Brain microvascular endothelial cell (primary cell): ENCODE data around the gene NAPB.

Experiments
- DNase-seq: peaks from one replicate; pipeline ENCODE4 v3.0.0-alpha.2; 2020
- H3K27ac ChIP-seq: fragments of 250-450 bp; sonication (Bioruptor Pico); 2 replicates; pipeline ENCODE4 v1.5.1; 2020; ENCODE audit warnings: mild to moderate bottlenecking, moderate library complexity
- H3K27me3 ChIP-seq: fragments of 250-450 bp; sonication (Bioruptor Pico); replicated peaks from 2 replicates; pipeline ENCODE4 v1.5.1; 2020; ENCODE audit warnings: mild to moderate bottlenecking
- H3K36me3 ChIP-seq: fragments of 250-450 bp; sonication (Bioruptor Pico); replicated peaks from 2 replicates; pipeline ENCODE4 v1.5.1; 2020; ENCODE audit warnings: mild to moderate bottlenecking
- H3K4me3 ChIP-seq: 2 replicates; pipeline ENCODE4 v1.5.1; 2011; ENCODE audit warnings: low read depth, mild to moderate bottlenecking, control low read depth, low read length, moderate library complexity
- in situ Hi-C: cut with HindIII; loops from 2 replicates; pipeline ENCODE4 v1.10.0; 2017; ENCODE audit warnings: low sequenced_read_pairs, low pct_ligation_motif_present
- TF ChIP-seq, protein P1 (sequence below): IDR thresholded peaks from 2 replicates; pipeline ENCODE4 v1.5.1; 2011; ENCODE audit warnings: low read depth, mild to moderate bottlenecking, moderate library complexity, low read length, control low read depth, inconsistent platforms; ENCODE audit errors: missing control alignments

NAPB gene

DNA sequence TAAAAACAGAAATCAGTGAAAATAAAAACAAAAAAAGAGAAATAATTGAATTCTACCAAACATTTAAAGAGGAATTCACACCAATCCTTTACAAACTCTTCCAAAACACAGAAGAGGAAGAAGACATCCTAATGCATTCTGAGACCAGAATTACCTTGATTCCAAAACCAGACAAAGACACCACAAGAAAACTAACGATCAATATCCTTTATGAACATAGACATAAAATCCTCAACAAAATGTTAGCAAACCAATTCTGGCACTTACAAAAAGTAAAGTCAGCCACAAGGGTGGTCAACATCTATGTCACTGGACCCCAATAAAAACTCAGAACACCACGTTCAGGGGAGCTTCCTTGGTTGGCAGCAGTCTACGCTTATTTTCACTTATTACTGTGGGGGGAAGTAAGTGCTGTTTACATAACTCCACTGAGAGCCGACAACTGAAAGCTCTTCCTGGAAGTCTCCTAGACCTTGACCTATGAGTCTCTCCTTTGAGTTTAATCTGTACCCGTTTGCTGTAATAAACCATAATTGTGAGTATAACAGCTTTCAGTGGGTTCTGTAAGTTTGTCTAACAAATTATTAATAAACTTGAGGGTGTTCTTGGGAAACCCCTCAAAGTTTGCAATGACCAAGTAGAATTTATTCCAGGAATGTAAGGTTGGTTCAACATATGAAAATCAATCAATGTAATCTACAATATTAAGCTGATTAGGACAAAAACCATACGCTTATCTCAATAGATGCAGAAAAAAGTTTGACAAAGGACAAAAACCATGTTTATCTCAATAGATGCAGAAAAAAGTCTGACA, 34.8 kb downstream of the NAPB start:
- in situ Hi-C loops: no loop called here
- H3K27me3 ChIP-seq: no peaks in the 10 kb centered on the region
- H3K27ac ChIP-seq: no peak overlapping the region
- H3K36me3 ChIP-seq: peaks cover 5% of the 10 kb centered on the region
- no peak for DNase-seq
- H3K4me3 ChIP-seq: no peak overlapping the region
- TF ChIP-seq, protein P1, sequence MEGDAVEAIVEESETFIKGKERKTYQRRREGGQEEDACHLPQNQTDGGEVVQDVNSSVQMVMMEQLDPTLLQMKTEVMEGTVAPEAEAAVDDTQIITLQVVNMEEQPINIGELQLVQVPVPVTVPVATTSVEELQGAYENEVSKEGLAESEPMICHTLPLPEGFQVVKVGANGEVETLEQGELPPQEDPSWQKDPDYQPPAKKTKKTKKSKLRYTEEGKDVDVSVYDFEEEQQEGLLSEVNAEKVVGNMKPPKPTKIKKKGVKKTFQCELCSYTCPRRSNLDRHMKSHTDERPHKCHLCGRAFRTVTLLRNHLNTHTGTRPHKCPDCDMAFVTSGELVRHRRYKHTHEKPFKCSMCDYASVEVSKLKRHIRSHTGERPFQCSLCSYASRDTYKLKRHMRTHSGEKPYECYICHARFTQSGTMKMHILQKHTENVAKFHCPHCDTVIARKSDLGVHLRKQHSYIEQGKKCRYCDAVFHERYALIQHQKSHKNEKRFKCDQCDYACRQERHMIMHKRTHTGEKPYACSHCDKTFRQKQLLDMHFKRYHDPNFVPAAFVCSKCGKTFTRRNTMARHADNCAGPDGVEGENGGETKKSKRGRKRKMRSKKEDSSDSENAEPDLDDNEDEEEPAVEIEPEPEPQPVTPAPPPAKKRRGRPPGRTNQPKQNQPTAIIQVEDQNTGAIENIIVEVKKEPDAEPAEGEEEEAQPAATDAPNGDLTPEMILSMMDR: no peak

DNA sequence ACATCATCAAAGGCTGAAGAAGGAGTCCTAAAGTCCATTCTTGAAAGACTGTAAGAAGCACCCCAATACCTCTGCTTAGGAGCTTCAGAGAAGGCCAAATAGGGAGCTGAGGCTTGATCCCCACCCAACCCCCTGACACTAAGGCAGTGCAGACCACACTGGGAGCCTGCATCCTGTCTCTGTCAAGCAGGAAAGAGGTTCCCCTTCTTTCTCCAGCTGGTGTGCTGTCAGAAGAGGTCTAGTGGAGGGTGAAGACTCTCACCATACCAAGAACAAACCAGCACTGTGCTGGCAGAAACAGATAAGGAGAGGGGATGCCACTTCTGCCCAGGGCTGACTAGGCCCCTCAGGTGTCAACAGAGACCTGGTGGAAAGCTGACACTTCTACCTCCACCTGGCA, 39.4 kb downstream of the NAPB start:
- Histone ChIP-seq H3K27me3 (no peaks in the 10 kb centered on the region), H3K36me3 (peaks cover 12% of the 10 kb centered on the region), H3K27ac (no peak overlapping the region), H3K4me3 (no peak overlapping the region)
- TF ChIP-seq, protein P1: no peak
- no peak for DNase-seq
- in situ Hi-C loops: no loop called here

DNA sequence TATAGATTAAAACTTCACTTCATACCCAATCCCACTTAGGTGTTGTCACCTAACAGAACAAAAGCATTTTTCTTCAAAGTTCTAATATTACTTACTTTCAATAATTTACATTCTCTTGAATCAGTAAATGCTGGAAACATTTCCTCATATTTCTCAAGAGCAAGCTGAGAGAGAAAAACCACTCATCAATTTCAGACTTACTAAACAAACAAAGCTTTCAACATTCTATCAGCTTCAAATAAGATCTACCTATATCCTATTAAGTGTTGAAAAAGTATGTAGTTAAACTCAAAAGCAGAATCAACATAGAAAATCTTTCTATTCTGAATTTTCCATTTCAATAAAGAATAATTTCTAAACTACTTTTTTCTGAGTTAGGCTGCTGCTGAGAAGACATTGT, 41.5 kb downstream of the NAPB start:
- Histone ChIP-seq H3K27ac (no peak overlapping the region), H3K27me3 (no peaks in the 10 kb centered on the region), H3K4me3 (no peak overlapping the region), H3K36me3 (peaks cover 26% of the 10 kb centered on the region)
- in situ Hi-C loops: no loop called here
- TF ChIP-seq, protein P1: no peak
- DNase-seq: no peak

DNA sequence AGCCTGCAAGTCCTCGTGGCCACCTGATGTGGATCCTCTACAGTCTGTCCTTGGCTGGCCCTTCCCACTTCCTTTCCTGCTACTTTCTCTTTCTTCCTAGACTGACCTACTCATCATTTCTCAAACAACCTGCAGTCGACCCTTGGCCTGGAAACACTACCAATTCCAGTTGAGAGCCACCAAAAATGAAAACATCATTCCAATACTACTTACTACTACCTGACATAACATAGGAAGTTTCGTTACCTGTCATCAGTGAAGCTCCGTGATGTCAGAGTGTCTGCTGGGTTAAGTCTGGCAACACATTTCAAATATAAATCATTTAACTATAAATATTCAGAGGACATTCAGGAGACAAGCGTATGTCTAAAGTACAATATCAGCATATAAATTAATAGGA, 45.5 kb downstream of the NAPB start:
- TF ChIP-seq, protein P1: no peak
- no peaks in the 10 kb centered on the region for H3K27me3 ChIP-seq
- no peak overlapping the region for H3K4me3 ChIP-seq
- in situ Hi-C loops: no loop called here
- no peak overlapping the region for H3K27ac ChIP-seq
- DNase-seq: no peak
- H3K36me3 ChIP-seq: peaks cover 50% of the 10 kb centered on the region

DNA sequence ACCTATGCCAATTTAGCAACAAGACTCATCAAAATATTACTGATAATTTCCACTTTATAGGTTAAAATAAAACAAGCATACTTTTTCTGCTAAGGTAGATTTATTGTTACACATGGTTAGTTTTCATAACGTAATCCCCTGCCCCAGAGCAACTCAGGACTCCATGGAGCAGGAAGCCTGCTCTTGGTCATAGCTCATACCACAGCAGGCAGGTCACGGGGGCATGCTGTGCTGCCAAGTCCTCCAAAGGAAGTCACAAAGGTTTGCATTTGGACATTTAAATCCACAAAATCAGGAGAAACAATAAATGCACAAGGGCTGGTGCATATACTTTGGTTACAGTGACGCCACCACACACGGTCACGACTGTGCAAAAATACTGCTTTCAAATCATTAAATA, 46.8 kb downstream of the NAPB start:
- H3K27ac ChIP-seq: no peak overlapping the region
- no peak overlapping the region for H3K4me3 ChIP-seq
- in situ Hi-C loops: no loop called here
- H3K36me3 ChIP-seq: peaks cover 59% of the 10 kb centered on the region
- TF ChIP-seq, protein P1: no peak
- DNase-seq: no peak
- no peaks in the 10 kb centered on the region for H3K27me3 ChIP-seq

DNA sequence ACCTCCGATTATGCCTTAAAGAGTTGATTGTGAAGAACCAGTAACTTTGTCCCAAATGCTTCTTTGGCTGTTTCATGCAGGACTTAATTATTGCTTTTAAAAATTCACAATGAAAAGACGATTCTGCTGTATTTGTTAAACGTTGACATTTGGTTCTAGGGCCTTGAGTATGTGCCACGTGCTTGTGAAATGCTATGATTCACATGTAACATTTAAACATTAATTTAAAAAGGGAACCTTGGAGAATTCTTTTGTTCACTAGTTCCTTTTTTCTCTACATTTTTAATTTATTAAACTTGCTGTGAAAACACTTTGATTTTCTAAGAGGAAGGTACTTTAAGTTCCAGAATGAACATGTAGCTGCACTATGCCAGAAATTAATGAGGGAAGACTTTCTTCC, 49.8 kb downstream of the NAPB start:
- no peak overlapping the region for H3K27ac ChIP-seq
- in situ Hi-C loops: no loop called here
- no peak for DNase-seq
- peaks cover 64% of the 10 kb centered on the region for H3K36me3 ChIP-seq
- H3K27me3 ChIP-seq: no peaks in the 10 kb centered on the region
- no peak overlapping the region for H3K4me3 ChIP-seq
- TF ChIP-seq, protein P1: no peak
